H54 (cell line): Measurements from ENCODE around the gene PRR11.
"Not testable (repeated sequence)": the region's sequence is repeated elsewhere in the genome, so short reads cannot be mapped to it uniquely, and the experiment has no call there.

Experiments
- DNase-seq: peaks from one replicate; pipeline ENCODE4 v3.0.0; 2011; ENCODE audit warnings: low spot score, mixed read lengths; ENCODE audit not compliant: insufficient read length
- FAIRE-seq: peaks from 3 replicates; lab custom pipeline; 2011; peaks lifted over from hg19 to GRCh38; lab: Jason Lieb, UNC
- POLR2A ChIP-seq: IDR thresholded peaks from 2 replicates; pipeline ENCODE4 v1.6.1; 2011; ENCODE audit warnings: low read depth, mild to moderate bottlenecking, low read length

Gene PRR11

GRCh38 chr17:59172436-59173004 lies 17.0 kb downstream of the PRR11 start:
- DNase-seq (no peak), FAIRE-seq (no peak)
- no peak for TF ChIP-seq POLR2A

- no peak for DNase-seq
- TF ChIP-seq POLR2A = no peak
- FAIRE-seq = no peak
Observed at GRCh38 chr17:59174671-59175070, 19.1 kb downstream of the PRR11 start.

GRCh38 chr17:59175076-59175475 lies 19.5 kb downstream of the PRR11 start:
- DNase-seq (no peak), FAIRE-seq (no peak)
- TF ChIP-seq POLR2A = no peak

GRCh38 chr17:59178266-59178985 lies 22.9 kb downstream of the PRR11 start:
- TF ChIP-seq POLR2A = no peak
- FAIRE-seq = no peak
- DNase-seq = no peak

GRCh38 chr17:59179601-59180000 lies 24.1 kb downstream of the PRR11 start:
- not testable (repeated sequence) for FAIRE-seq, DNase-seq

GRCh38 chr17:59180626-59181025 lies 25.1 kb downstream of the PRR11 start:
- no peak for FAIRE-seq

GRCh38 chr17:59181481-59181880 lies 25.9 kb downstream of the PRR11 start:
- no peak for DNase-seq
- FAIRE-seq = no peak
- no peak for TF ChIP-seq POLR2A

More at GRCh38 chr17:59180626-59181025, 25.1 kb downstream of the PRR11 start:
- DNase-seq = no peak
- TF ChIP-seq POLR2A = no peak

- FAIRE-seq (no peak), DNase-seq (no peak)
- TF ChIP-seq POLR2A = no peak
Observed at GRCh38 chr17:59185997-59186396, 30.5 kb downstream of the PRR11 start.

- FAIRE-seq (no peak), DNase-seq (no peak)
- TF ChIP-seq POLR2A = no peak
Observed at GRCh38 chr17:59186850-59187249, 31.3 kb downstream of the PRR11 start.

- FAIRE-seq (no peak), DNase-seq (no peak)
- TF ChIP-seq POLR2A = no peak
Observed at GRCh38 chr17:59190806-59191205, 35.3 kb downstream of the PRR11 start.

GRCh38 chr17:59193336-59193862 lies 37.9 kb downstream of the PRR11 start:
- FAIRE-seq (no peak), DNase-seq (no peak)

GRCh38 chr17:59199398-59199797 lies 43.9 kb downstream of the PRR11 start:
- no peak for TF ChIP-seq POLR2A
- FAIRE-seq (no peak), DNase-seq (no peak)

More at GRCh38 chr17:59193336-59193862, 37.9 kb downstream of the PRR11 start:
- no peak for TF ChIP-seq POLR2A

GRCh38 chr17:59202320-59202719 lies 46.8 kb downstream of the PRR11 start:
- FAIRE-seq (no peak), DNase-seq (no peak)
- no peak for TF ChIP-seq POLR2A

GRCh38 chr17:59219370-59219769 lies 63.8 kb downstream of the PRR11 start:
- no peak for DNase-seq
- no peak for FAIRE-seq
- no peak for TF ChIP-seq POLR2A

- TF ChIP-seq POLR2A = no peak
- no peak for FAIRE-seq
Observed at GRCh38 chr17:59219992-59220327, 64.4 kb downstream of the PRR11 start.

More at GRCh38 chr17:59219992-59220327, 64.4 kb downstream of the PRR11 start:
- no peak for DNase-seq
